ENCODE measurements around the gene FAM13B.
"Not testable (repeated sequence)": the region's sequence is repeated elsewhere in the genome, so short reads cannot be mapped to it uniquely, and the experiment has no call there.

FAM13B gene

GRCh38 chr5:137960141-137960540 is 72.7 kb downstream of the FAM13B start:
- DNase-seq, result no peak

- no peak for DNase-seq
Observed at GRCh38 chr5:137959488-137959887, 73.4 kb downstream of the FAM13B start.

GRCh38 chr5:137957948-137958347 is 74.9 kb downstream of the FAM13B start:
- DNase-seq, result no peak

GRCh38 chr5:137954131-137954879 is 78.6 kb downstream of the FAM13B start:
- no peak for DNase-seq

- DNase-seq, result no peak
Observed at GRCh38 chr5:137945825-137946224, 87.1 kb downstream of the FAM13B start.

- DNase-seq, result not testable (repeated sequence)
Observed at GRCh38 chr5:137944280-137944679, 88.6 kb downstream of the FAM13B start.

- no peak for DNase-seq
Observed at GRCh38 chr5:137939331-137939730, 93.5 kb downstream of the FAM13B start.

GRCh38 chr5:137938751-137939143 is 94.1 kb downstream of the FAM13B start:
- DNase-seq, result no peak

GRCh38 chr5:137937994-137938750 is 94.7 kb downstream of the FAM13B start:
- no peak for DNase-seq

GRCh38 chr5:137935694-137936093 is 97.2 kb downstream of the FAM13B start:
- DNase-seq, result no peak

- no peak for DNase-seq
Observed at GRCh38 chr5:137935190-137935589, 97.7 kb downstream of the FAM13B start.

GRCh38 chr5:137933491-137933911 is 99.4 kb downstream of the FAM13B start:
- DNase-seq, result no peak

- no peak for DNase-seq
Observed at GRCh38 chr5:137932800-137933199, 100.1 kb downstream of the FAM13B start.

GRCh38 chr5:137923856-137924255 is 109.0 kb downstream of the FAM13B start:
- no peak for DNase-seq

GRCh38 chr5:137921931-137922330 is 110.9 kb downstream of the FAM13B start:
- no peak for DNase-seq

GRCh38 chr5:137916923-137917322 is 116.0 kb downstream of the FAM13B start:
- no peak for DNase-seq

- no peak for DNase-seq
Observed at GRCh38 chr5:137914758-137915157, 118.1 kb downstream of the FAM13B start.

- no peak for DNase-seq
Observed at GRCh38 chr5:137902408-137903133, 130.3 kb downstream of the FAM13B start.

- DNase-seq, result no peak
Observed at GRCh38 chr5:137901011-137901817, 131.7 kb downstream of the FAM13B start.

- DNase-seq, result no peak
Observed at GRCh38 chr5:137899493-137899892, 133.4 kb downstream of the FAM13B start.

GRCh38 chr5:137896560-137896959 is 136.3 kb downstream of the FAM13B start:
- DNase-seq, result no peak

GRCh38 chr5:137894586-137894985 is 138.3 kb downstream of the FAM13B start:
- no peak for DNase-seq

- DNase-seq, result no peak
Observed at GRCh38 chr5:137891849-137892248, 141.0 kb downstream of the FAM13B start.

All from NCI-H2107 (cell line).